Left lung (tissue), 10 donors: Measurements from ENCODE around the gene DACT3. TPM values are rescaled to one million over a fixed set of nuclear protein-coding genes. Genes with fewer than 3 reads are reported as not detected.

ENCODE experiments used
- ATAC-seq: fragments of 200-7000 bp; cut with Tn5 transposase; one replicate; pipeline ENCODE4 v1.9.1; 2020; ENCODE audit warnings: moderate library complexity
- DNase-seq, 4 donors: peaks; one replicate each; pipeline ENCODE4 v3.0.0-alpha.2; 2013 to 2020
- H3K27ac ChIP-seq, 2 donors: fragments of 200-600 bp; sonication (generic) in 1 of 2; one replicate each; pipeline versions ENCODE4 v1.5.0 to v1.8.0; 2020 to 2021
- H3K27me3 ChIP-seq, 2 donors: fragments of 200-600 bp; sonication (generic) in 1 of 2; one replicate each; pipeline versions ENCODE4 v1.5.0 to v1.8.0; 2020 to 2021
- H3K36me3 ChIP-seq, 2 donors: fragments of 200-600 bp; sonication (generic) in 1 of 2; one replicate each; pipeline versions ENCODE4 v1.5.0 to v1.8.0; 2020 to 2021
- H3K4me1 ChIP-seq, 2 donors: fragments of 200-600 bp; one replicate each; pipeline ENCODE4 v1.8.0; 2021
- H3K4me3 ChIP-seq, 2 donors: fragments of 200-600 bp; sonication (generic) in 1 of 2; one replicate each; pipeline versions ENCODE4 v1.5.0 to v1.8.0; 2020 to 2021; ENCODE audit warnings: mild to moderate bottlenecking in 1 of 2
- H3K9me3 ChIP-seq, 2 donors: fragments of 200-600 bp; sonication (generic) in 1 of 2; one replicate each; pipeline versions ENCODE4 v1.5.0 to v1.8.0; 2020 to 2021
- intact Hi-C, 2 donors: fragments of 100-400 bp; cut with DNase I; formaldehyde crosslinking; loops; one replicate each; pipeline versions ENCODE4 v1.11.2 to v1.14.2; 2022
- microRNA-seq, 2 donors: library from miRNA; unstranded; fragments of <30 nt; microRNA quantifications; one replicate each; pipeline ENCODE4, GENCODE V29; 2019
- polyA plus RNA-seq, 6 donors: library from polyadenylated mRNA; unstranded; fragments of 120-200 nt; gene quantifications; one replicate each; pipeline ENCODE4 v1.2.1, GENCODE V29; 2013; ENCODE audit not compliant: insufficient read length in 6 of 6
- total RNA-seq, 2 donors: library from RNA; stranded (reverse); fragmentation: NEBNext Ultra II Directional; extraction: Animal tissue kit (Norgen Biotek cat#: 25700); gene quantifications; one replicate each; pipeline ENCODE4 v1.2.1, GENCODE V29; 2021
- TF ChIP-seq, protein P1 (sequence below), 2 donors: fragments of 200-600 bp; sonication (generic) in 1 of 2; IDR thresholded peaks; one replicate each; pipeline versions ENCODE4 v1.5.0 to v1.8.0; 2021; ENCODE audit warnings: antibody characterized with exemption in 2 of 2
- donor health status: DM: no; HTN: yes; CAD: no.
- donor health status: DM: no; HTN: no; CAD: no.

The DACT3 gene
- total and polyA plus RNA-seq, 8 donors: 6.6 to 53.4 (median 43.2) TPM

DNA sequence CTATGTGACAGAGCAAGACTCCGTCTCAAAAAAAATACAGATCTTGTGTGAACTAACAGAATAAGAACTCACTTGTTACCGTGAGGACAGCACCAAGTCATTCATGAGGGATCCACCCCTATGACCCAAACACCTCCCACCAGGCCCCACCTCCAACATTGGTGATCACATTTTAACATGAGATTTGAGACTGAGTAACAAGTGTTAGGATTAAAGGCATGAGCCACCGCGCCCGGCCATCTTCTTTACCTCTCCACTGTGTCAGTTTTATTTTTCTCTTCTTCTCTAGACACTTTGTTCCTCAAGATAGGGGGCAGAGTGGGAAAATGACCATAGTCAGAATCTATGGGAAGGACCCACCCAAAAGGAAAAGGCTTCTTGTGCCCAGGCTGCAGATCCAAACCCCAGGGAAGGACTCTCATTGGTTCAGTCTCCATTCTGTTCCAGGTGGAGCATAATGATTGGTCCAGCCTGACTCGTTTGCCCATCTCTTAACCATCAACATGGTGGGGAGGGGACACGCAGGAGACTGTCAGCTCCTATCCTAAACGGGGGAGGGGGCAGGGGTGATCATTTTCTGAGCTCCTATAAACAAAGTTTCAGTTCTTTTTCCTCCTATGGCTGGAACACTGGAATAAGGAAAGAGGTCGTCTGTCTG lies 61.1 kb downstream of the DACT3 start:
- peak overlapping the region; percentile 96 to 99 for H3K27ac ChIP-seq
- no peaks in the 10 kb centered on the region for H3K27me3 ChIP-seq
- ATAC-seq: no peak
- DNase-seq: no peak
- peaks cover 0 to 10% of the 10 kb centered on the region in 2 donors for H3K9me3 ChIP-seq
- intact Hi-C loops: no loop called here
- peak overlapping the region; percentile 97 to 99 for H3K4me3 ChIP-seq
- no peaks in the 10 kb centered on the region for H3K36me3 ChIP-seq
- peaks cover 14 to 33% of the 10 kb centered on the region in 2 donors for H3K4me1 ChIP-seq
- TF ChIP-seq, protein P1, sequence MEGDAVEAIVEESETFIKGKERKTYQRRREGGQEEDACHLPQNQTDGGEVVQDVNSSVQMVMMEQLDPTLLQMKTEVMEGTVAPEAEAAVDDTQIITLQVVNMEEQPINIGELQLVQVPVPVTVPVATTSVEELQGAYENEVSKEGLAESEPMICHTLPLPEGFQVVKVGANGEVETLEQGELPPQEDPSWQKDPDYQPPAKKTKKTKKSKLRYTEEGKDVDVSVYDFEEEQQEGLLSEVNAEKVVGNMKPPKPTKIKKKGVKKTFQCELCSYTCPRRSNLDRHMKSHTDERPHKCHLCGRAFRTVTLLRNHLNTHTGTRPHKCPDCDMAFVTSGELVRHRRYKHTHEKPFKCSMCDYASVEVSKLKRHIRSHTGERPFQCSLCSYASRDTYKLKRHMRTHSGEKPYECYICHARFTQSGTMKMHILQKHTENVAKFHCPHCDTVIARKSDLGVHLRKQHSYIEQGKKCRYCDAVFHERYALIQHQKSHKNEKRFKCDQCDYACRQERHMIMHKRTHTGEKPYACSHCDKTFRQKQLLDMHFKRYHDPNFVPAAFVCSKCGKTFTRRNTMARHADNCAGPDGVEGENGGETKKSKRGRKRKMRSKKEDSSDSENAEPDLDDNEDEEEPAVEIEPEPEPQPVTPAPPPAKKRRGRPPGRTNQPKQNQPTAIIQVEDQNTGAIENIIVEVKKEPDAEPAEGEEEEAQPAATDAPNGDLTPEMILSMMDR (IDR thresholded peaks at IDR 0.05): no peak

DNA sequence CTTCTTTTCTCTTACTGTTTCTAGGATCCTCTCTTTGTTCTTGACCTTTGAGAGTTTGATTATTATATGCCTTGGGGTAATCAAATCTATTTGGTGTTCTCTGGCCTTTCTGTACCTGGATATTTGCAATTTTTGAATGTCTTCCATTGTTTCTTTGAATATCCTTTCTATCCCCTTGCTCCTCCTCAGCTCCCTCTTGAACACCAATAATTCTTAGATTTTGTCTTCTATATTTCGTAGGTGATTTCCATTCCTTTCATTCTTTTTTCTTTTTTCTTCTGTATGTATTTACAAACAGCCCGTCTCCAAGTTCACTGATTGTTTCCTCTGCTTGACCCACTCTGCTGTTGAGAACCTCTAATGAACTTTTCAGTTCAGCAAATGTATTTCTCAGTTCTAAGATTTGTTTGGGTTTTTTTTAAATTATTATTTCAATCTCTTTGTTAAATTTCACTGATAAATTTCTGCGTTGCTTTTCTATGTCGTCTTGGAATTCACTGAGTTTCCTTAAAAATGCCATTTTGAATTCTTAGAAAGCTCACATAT lies 62.5 kb downstream of the DACT3 start:
- Histone ChIP-seq H3K27ac (no peak overlapping the region), H3K36me3 (no peaks in the 10 kb centered on the region), H3K27me3 (no peaks in the 10 kb centered on the region), H3K4me1 (peaks cover 8 to 19% of the 10 kb centered on the region in 2 donors), H3K9me3 (peaks cover 0 to 10% of the 10 kb centered on the region in 2 donors), H3K4me3 (no peak overlapping the region)
- ATAC-seq (no peak), DNase-seq (no peak)
- TF ChIP-seq, protein P1 (IDR thresholded peaks at IDR 0.05): no peak
- intact Hi-C loops: no loop called here

Small RNA genes within 50 kb of the gene (microRNA-seq; reads per million reads assigned to microRNA genes)
- gene MIR320E: 1.8 to 4.5 reads per million in 2 donors

Other genes starting within 250 kb of the DACT3 start
- 10 to 100 TPM; 11.8 to 15.5 TPM for gene CCDC8, start 247.6 kb downstream of the DACT3 start, total RNA-seq
- gene CCDC8, start 247.6 kb downstream of the DACT3 start, polyA plus RNA-seq: 10 to 100 TPM; 41.1 to 59.7 (median 51.6) TPM
- under 1 TPM; 0.09 to 0.16 TPM for gene PNMA8C, start 232.2 kb downstream of the DACT3 start, total RNA-seq
- gene PNMA8C, start 232.2 kb downstream of the DACT3 start, polyA plus RNA-seq: 1 to 10 TPM in 1 of 6 donors, under 1 TPM in 5; 0.24 to 1.5 (median 0.54) TPM
- 1 to 10 TPM; 1.5 to 3.8 TPM for gene PNMA8A, start 189.6 kb downstream of the DACT3 start, total RNA-seq
- gene PNMA8A, start 189.6 kb downstream of the DACT3 start, polyA plus RNA-seq: 10 to 100 TPM; 12.7 to 17.2 (median 14.2) TPM
- gene PNMA8B, start 165.3 kb downstream of the DACT3 start, total RNA-seq: 1 to 10 TPM; 1.4 to 2.1 TPM
- 1 to 10 TPM; 3.5 to 5.2 (median 4.4) TPM for gene PNMA8B, start 165.3 kb downstream of the DACT3 start, polyA plus RNA-seq
- 100 to 1,000 TPM; 178 to 225 TPM for gene CALM3, start 59.9 kb downstream of the DACT3 start, total RNA-seq
- 100 to 1,000 TPM; 337 to 478 (median 359) TPM for gene CALM3, start 59.9 kb downstream of the DACT3 start, polyA plus RNA-seq
- 10 to 100 TPM in 1 of 2 donors, 1 to 10 TPM in 1; 9.8 to 12.1 TPM for gene PTGIR, start 36.1 kb downstream of the DACT3 start, total RNA-seq
- 10 to 100 TPM in 4 of 6 donors, 1 to 10 TPM in 2; 9.2 to 14.1 (median 12.0) TPM for gene PTGIR, start 36.1 kb downstream of the DACT3 start, polyA plus RNA-seq
- gene GNG8, start 25.0 kb downstream of the DACT3 start, total RNA-seq: not detected
- 10 to 100 TPM in 2 of 6 donors, 1 to 10 TPM in 4; 5.8 to 16.0 (median 8.9) TPM for gene GNG8, start 25.0 kb downstream of the DACT3 start, polyA plus RNA-seq
- gene PRKD2, start 55.9 kb upstream of the DACT3 start, total RNA-seq: 10 to 100 TPM; 37.8 to 48.5 TPM
- 10 to 100 TPM; 51.3 to 61.4 (median 55.7) TPM for gene PRKD2, start 55.9 kb upstream of the DACT3 start, polyA plus RNA-seq
- gene FKRP, start 84.9 kb upstream of the DACT3 start, total RNA-seq: 10 to 100 TPM; 18.8 to 20.9 TPM
- gene FKRP, start 84.9 kb upstream of the DACT3 start, polyA plus RNA-seq: 10 to 100 TPM; 19.8 to 29.6 (median 25.4) TPM
- 10 to 100 TPM; 54.2 to 73.4 TPM for gene STRN4, start 85.3 kb upstream of the DACT3 start, total RNA-seq
- 10 to 100 TPM; 70.5 to 97.9 (median 81.3) TPM for gene STRN4, start 85.3 kb upstream of the DACT3 start, polyA plus RNA-seq
- 100 to 1,000 TPM in 1 of 2 donors, 10 to 100 TPM in 1; 79.9 to 172 TPM for gene SLC1A5, start 127.4 kb upstream of the DACT3 start, total RNA-seq
- gene SLC1A5, start 127.4 kb upstream of the DACT3 start, polyA plus RNA-seq: 10 to 100 TPM; 67.2 to 92.5 (median 81.5) TPM
- gene AP2S1, start 189.7 kb upstream of the DACT3 start, total RNA-seq: 100 to 1,000 TPM; 152 to 163 TPM
- 100 to 1,000 TPM in 4 of 6 donors, 10 to 100 TPM in 2; 92.3 to 116 (median 106) TPM for gene AP2S1, start 189.7 kb upstream of the DACT3 start, polyA plus RNA-seq
- 10 to 100 TPM; 52.6 to 53.4 TPM for gene ARHGAP35, start 199.8 kb upstream of the DACT3 start, total RNA-seq
- 10 to 100 TPM; 35.2 to 54.6 (median 47.5) TPM for gene ARHGAP35, start 199.8 kb upstream of the DACT3 start, polyA plus RNA-seq